ENCODE measurements around the gene FAM78A.

Gene FAM78A

DNA sequence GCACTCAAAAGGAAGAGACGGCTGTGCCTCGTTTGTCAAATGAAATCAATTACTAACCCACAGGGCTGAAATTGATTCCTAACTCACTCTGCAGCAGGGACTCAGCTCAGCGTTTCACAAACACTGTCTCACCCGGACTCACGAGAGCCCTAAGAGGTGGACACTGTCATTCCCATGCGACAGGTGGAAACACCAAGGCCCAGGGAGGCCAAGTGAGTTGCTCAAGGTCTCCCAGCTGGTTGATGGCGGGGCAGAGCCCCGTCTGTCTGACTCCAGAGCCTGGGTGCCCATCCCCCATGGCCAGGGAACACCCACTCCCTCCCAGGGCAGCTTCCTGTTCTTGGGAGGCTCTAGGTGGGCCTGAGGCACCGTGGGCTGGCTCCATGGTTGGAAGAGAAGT, 11.9 kb upstream of the FAM78A start:
- no peak overlapping the region for H3K4me3 ChIP-seq (ENCODE audit: low read length)
- H3K9me3 ChIP-seq (ENCODE audit: control insufficient read depth, low read depth, low read length) = no peaks in the 10 kb centered on the region
- H3K27ac ChIP-seq (ENCODE audit: low read length) = no peak overlapping the region
- H3K27me3 ChIP-seq (ENCODE audit: control insufficient read depth, insufficient read depth, low read length) = no peaks in the 10 kb centered on the region
- no peaks in the 10 kb centered on the region for H3K4me1 ChIP-seq (ENCODE audit: control insufficient read depth, low read depth, low read length)
- H3K9ac ChIP-seq (ENCODE audit: low read length) = no peak overlapping the region
- no peaks in the 10 kb centered on the region for H3K36me3 ChIP-seq (ENCODE audit: control insufficient read depth, low read depth, low read length)

- no peak overlapping the region for H3K9ac ChIP-seq (ENCODE audit: low read length)
- no peak overlapping the region for H3K4me3 ChIP-seq (ENCODE audit: low read length)
- H3K9me3 ChIP-seq (ENCODE audit: control insufficient read depth, low read depth, low read length) = no peaks in the 10 kb centered on the region
- no peaks in the 10 kb centered on the region for H3K4me1 ChIP-seq (ENCODE audit: control insufficient read depth, low read depth, low read length)
- H3K27ac ChIP-seq (ENCODE audit: low read length) = no peak overlapping the region
- H3K27me3 ChIP-seq (ENCODE audit: control insufficient read depth, insufficient read depth, low read length) = peaks cover 2% of the 10 kb centered on the region
- no peaks in the 10 kb centered on the region for H3K36me3 ChIP-seq (ENCODE audit: control insufficient read depth, low read depth, low read length)
These were observed 11.0 kb upstream of the FAM78A start for GRCh38 chr9:131287359-131287758.

DNA sequence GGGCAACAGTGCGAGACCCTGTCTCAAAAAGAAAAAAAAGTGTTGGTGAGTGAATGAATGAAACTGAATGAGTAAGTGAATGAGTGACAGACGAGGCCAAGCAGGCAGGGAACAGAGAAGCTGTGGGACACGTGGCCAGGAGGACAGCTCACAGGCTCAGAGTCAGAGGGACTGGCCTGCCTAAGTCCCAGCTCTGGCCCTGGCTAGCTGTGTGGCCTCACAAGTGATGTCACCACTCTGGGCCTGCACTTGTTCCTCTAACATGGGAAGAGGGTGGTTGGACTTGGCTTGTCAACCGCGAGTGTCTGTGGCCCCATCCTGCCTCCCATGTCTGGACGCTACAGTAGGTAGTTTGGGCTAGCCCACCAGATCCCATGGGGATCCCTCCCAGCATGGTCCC, 8.5 kb upstream of the FAM78A start:
- Histone ChIP-seq H3K9ac (ENCODE audit: low read length) (no peak overlapping the region), H3K4me3 (ENCODE audit: low read length) (no peak overlapping the region), H3K36me3 (ENCODE audit: control insufficient read depth, low read depth, low read length) (no peaks in the 10 kb centered on the region), H3K4me1 (ENCODE audit: control insufficient read depth, low read depth, low read length) (no peaks in the 10 kb centered on the region), H3K27ac (ENCODE audit: low read length) (no peak overlapping the region), H3K27me3 (ENCODE audit: control insufficient read depth, insufficient read depth, low read length) (peaks cover 18% of the 10 kb centered on the region), H3K9me3 (ENCODE audit: control insufficient read depth, low read depth, low read length) (no peaks in the 10 kb centered on the region)

- Histone ChIP-seq H3K36me3 (ENCODE audit: control insufficient read depth, low read depth, low read length) (no peaks in the 10 kb centered on the region), H3K4me3 (ENCODE audit: low read length) (peak overlapping the region; percentile 56), H3K9me3 (ENCODE audit: control insufficient read depth, low read depth, low read length) (no peaks in the 10 kb centered on the region), H3K4me1 (ENCODE audit: control insufficient read depth, low read depth, low read length) (no peaks in the 10 kb centered on the region), H3K27ac (ENCODE audit: low read length) (no peak overlapping the region), H3K9ac (ENCODE audit: low read length) (no peak overlapping the region), H3K27me3 (ENCODE audit: control insufficient read depth, insufficient read depth, low read length) (peaks cover 18% of the 10 kb centered on the region)
These were observed 6.5 kb upstream of the FAM78A start for GRCh38 chr9:131282688-131283422.

DNA sequence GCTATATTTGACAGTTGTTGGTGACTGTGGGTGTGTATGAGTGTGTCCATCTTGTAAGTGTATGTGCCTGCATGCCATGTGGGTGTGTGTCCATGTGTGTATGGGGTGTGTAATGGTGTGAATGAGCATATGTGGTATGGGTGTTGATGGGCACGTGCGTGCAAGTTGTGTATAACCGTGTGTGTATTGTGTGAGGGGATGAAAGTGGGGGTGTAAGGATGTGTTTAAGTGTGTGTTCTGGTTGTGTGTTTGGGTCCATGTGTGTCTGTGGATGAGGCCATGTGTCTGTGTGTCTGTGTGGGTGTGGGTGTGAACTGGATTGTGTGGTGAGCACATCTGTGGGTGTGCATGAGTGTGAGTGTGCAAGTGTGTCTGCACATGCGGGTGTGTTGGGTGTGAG, 5.9 kb upstream of the FAM78A start:
- Histone ChIP-seq H3K4me3 (ENCODE audit: low read length) (peak overlapping the region; percentile 56), H3K9ac (ENCODE audit: low read length) (no peak overlapping the region)

DNA sequence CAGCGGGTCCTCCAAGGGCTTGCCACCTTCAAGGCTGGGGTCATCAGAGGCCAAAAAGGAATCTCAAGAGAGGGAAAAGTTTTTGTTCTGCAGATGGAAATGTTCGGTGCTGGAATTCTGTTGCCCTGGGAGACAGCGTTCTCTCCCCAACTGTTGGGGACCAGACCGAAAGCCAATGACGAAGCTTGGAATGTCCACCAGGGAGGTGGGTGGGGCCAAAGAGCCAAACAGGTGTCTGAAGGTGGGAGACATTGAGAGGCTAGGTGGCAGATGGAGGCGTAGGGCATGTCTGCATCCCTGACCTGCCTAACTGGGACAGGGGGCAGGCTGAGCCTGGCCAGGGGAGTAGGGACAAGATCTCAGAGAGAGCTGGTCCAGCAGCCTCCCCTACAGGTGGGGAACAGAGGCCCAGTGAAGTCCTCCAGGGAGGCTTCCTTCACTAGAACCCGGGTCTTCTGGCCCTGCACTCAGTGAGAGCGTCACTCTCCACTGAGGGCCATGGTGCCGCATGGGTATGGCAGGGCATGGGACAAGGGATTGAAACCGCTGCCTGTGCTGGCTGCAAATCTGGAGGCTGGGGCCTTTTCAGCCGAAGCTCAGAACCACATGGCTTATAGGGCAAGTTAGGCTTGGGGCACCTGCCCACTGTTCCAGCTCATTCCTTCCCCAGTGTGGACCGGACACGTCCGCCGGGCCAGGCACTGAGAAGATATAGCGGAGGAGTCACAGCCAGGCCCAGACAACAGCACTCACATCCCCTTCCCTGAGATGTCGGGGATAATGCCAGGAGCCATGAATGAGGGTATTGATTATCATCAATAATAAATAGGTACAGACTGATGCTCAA, 5.0 kb upstream of the FAM78A start:
- Histone ChIP-seq H3K4me1 (ENCODE audit: control insufficient read depth, low read depth, low read length) (no peaks in the 10 kb centered on the region), H3K4me3 (ENCODE audit: low read length) (no peak overlapping the region), H3K36me3 (ENCODE audit: control insufficient read depth, low read depth, low read length) (no peaks in the 10 kb centered on the region), H3K9me3 (ENCODE audit: control insufficient read depth, low read depth, low read length) (no peaks in the 10 kb centered on the region), H3K27ac (ENCODE audit: low read length) (no peak overlapping the region), H3K27me3 (ENCODE audit: control insufficient read depth, insufficient read depth, low read length) (peaks cover 21% of the 10 kb centered on the region), H3K9ac (ENCODE audit: low read length) (no peak overlapping the region)

More for the DNA sequence above, 5.9 kb upstream of the FAM78A start:
- Histone ChIP-seq H3K9me3 (ENCODE audit: control insufficient read depth, low read depth, low read length) (no peaks in the 10 kb centered on the region), H3K4me1 (ENCODE audit: control insufficient read depth, low read depth, low read length) (no peaks in the 10 kb centered on the region), H3K36me3 (ENCODE audit: control insufficient read depth, low read depth, low read length) (no peaks in the 10 kb centered on the region), H3K27me3 (ENCODE audit: control insufficient read depth, insufficient read depth, low read length) (peaks cover 18% of the 10 kb centered on the region), H3K27ac (ENCODE audit: low read length) (no peak overlapping the region)

GRCh38 chr9:131280660-131281059, 4.3 kb upstream of the FAM78A start:
- Histone ChIP-seq H3K27me3 (ENCODE audit: control insufficient read depth, insufficient read depth, low read length) (peaks cover 27% of the 10 kb centered on the region), H3K9ac (ENCODE audit: low read length) (no peak overlapping the region), H3K27ac (ENCODE audit: low read length) (no peak overlapping the region), H3K36me3 (ENCODE audit: control insufficient read depth, low read depth, low read length) (no peaks in the 10 kb centered on the region), H3K4me3 (ENCODE audit: low read length) (no peak overlapping the region), H3K9me3 (ENCODE audit: control insufficient read depth, low read depth, low read length) (no peaks in the 10 kb centered on the region), H3K4me1 (ENCODE audit: control insufficient read depth, low read depth, low read length) (peaks cover 6% of the 10 kb centered on the region)

DNA sequence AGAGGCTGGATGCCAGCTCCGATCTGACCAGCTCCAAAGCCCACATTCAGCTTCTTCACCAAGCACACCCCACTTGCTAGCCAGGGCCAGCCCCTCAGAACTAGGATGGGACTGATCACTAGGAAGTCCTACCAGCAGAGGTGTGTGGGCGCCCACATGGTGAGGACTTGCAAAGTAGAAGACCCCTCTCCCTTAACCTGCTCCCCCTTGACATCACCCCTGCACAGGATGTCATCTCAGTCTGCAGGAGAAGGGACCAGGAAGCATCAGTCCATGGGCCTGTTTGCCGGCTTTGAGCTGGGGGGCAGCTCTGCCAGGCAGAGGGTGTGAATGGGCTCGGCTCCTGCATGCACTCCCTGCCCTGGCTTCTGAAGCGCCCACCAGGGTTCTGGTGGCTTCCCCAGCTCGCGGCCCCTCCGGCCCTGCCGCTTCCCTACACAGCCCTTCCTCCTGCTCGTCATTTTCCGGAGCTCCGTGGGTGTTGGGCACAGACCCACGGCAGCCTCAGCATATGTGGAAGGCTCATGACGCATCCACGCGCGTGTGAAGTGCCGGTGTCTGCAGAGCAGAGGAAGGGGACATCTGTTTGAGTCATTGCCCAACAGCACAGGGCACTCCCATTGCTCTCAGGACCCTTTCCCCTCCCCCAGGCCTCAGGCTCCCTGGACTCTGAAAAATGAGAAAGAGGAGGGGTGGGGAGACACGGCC, 3.7 kb upstream of the FAM78A start:
- Histone ChIP-seq H3K27ac (ENCODE audit: low read length) (no peak overlapping the region), H3K27me3 (ENCODE audit: control insufficient read depth, insufficient read depth, low read length) (peaks cover 34% of the 10 kb centered on the region), H3K4me3 (ENCODE audit: low read length) (no peak overlapping the region), H3K9ac (ENCODE audit: low read length) (no peak overlapping the region), H3K4me1 (ENCODE audit: control insufficient read depth, low read depth, low read length) (peaks cover 6% of the 10 kb centered on the region), H3K9me3 (ENCODE audit: control insufficient read depth, low read depth, low read length) (no peaks in the 10 kb centered on the region), H3K36me3 (ENCODE audit: control insufficient read depth, low read depth, low read length) (no peaks in the 10 kb centered on the region)

GRCh38 chr9:131279196-131279862, 3.0 kb upstream of the FAM78A start:
- Histone ChIP-seq H3K4me1 (ENCODE audit: control insufficient read depth, low read depth, low read length) (peaks cover 6% of the 10 kb centered on the region), H3K27me3 (ENCODE audit: control insufficient read depth, insufficient read depth, low read length) (peaks cover 34% of the 10 kb centered on the region), H3K36me3 (ENCODE audit: control insufficient read depth, low read depth, low read length) (no peaks in the 10 kb centered on the region), H3K9ac (ENCODE audit: low read length) (no peak overlapping the region), H3K4me3 (ENCODE audit: low read length) (no peak overlapping the region), H3K9me3 (ENCODE audit: control insufficient read depth, low read depth, low read length) (no peaks in the 10 kb centered on the region), H3K27ac (ENCODE audit: low read length) (no peak overlapping the region)

- H3K4me3 ChIP-seq (ENCODE audit: low read length) = no peak overlapping the region
- no peaks in the 10 kb centered on the region for H3K36me3 ChIP-seq (ENCODE audit: control insufficient read depth, low read depth, low read length)
- no peaks in the 10 kb centered on the region for H3K9me3 ChIP-seq (ENCODE audit: control insufficient read depth, low read depth, low read length)
- H3K27me3 ChIP-seq (ENCODE audit: control insufficient read depth, insufficient read depth, low read length) = peaks cover 34% of the 10 kb centered on the region
- no peak overlapping the region for H3K27ac ChIP-seq (ENCODE audit: low read length)
- H3K4me1 ChIP-seq (ENCODE audit: control insufficient read depth, low read depth, low read length) = peaks cover 6% of the 10 kb centered on the region
- H3K9ac ChIP-seq (ENCODE audit: low read length) = no peak overlapping the region
These were observed 2.4 kb upstream of the FAM78A start for GRCh38 chr9:131278702-131279111.
